K562 (cell line): ENCODE data around the gene SLC4A2.

Experiments
- FOXJ3 ChIP-seq: sonication (generic); formaldehyde crosslinking; IDR thresholded peaks from 2 replicates; pipeline ENCODE4 v1.4.0; 2020; ENCODE audit warnings: mild to moderate bottlenecking, missing genetic modification reagents
- POLR2AphosphoS5 ChIP-seq: IDR thresholded peaks from 2 replicates; pipeline ENCODE4 v1.6.1; 2011; ENCODE audit warnings: mild to moderate bottlenecking, low read depth, low read length, moderate library complexity; ENCODE audit not compliant: control insufficient read depth, insufficient read depth
- TF ChIP-seq, protein P1 (sequence below), 3 experiments: IDR thresholded peaks in 2 of 3; conservative IDR thresholded peaks in 1 of 3; 2 replicates each; pipeline ENCODE4 v1.5.1; 2011 to 2012; ENCODE audit warnings: low read length in 3 of 3, mild to moderate bottlenecking in 3 of 3, control low read depth in 2 of 3, improper control_type of control experiment in 1 of 3, inconsistent platforms in 1 of 3, low read depth in 1 of 3, mixed read lengths in 1 of 3, moderate library complexity in 1 of 3; ENCODE audit not compliant: insufficient read depth in 2 of 3

DNA sequence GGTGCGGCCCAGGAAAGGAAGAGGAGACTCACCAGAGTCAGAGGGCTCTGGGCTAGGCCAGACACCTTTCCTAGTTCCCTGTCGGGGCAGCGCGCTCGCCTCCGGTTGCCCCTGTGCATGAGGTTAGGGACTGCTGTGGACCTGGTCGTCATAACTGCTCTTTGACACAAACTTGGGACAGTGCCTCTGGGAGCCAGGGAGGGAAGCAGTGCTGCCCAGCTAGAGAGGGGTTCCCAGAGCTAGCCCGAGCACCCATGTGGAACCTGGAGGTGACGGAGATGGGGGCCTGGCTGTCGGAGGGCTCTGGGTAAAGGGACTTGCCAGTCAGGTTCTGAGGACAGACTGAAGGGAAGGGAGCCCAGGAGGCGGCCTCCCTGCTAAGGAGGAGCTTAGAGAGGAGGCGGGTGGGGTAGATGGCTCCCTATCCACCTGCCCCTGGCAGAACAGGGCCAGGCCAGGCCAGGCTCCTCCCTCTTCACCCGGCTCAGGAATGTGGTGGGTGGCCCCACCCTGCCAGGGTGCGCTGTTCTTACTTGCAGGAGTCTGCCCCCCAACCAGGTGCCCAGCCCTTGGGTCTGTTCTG lies 56.5 kb downstream of the SLC4A2 start:
- TF ChIP-seq POLR2AphosphoS5: no peak
- no peak for TF ChIP-seq FOXJ3 (CRISPR knock-in tag)
- TF ChIP-seq, protein P1, sequence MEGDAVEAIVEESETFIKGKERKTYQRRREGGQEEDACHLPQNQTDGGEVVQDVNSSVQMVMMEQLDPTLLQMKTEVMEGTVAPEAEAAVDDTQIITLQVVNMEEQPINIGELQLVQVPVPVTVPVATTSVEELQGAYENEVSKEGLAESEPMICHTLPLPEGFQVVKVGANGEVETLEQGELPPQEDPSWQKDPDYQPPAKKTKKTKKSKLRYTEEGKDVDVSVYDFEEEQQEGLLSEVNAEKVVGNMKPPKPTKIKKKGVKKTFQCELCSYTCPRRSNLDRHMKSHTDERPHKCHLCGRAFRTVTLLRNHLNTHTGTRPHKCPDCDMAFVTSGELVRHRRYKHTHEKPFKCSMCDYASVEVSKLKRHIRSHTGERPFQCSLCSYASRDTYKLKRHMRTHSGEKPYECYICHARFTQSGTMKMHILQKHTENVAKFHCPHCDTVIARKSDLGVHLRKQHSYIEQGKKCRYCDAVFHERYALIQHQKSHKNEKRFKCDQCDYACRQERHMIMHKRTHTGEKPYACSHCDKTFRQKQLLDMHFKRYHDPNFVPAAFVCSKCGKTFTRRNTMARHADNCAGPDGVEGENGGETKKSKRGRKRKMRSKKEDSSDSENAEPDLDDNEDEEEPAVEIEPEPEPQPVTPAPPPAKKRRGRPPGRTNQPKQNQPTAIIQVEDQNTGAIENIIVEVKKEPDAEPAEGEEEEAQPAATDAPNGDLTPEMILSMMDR (IDR thresholded peaks at IDR 0.05 in 2 of 3, conservative IDR thresholded peaks at IDR 0.05 in 1 of 3; ENCODE audit: insufficient read depth in 2 of 3, low read depth in 1 of 3, low read length in 3 of 3): no peak
